Measurements from ENCODE around the gene EXOC4.

EXOC4 gene

DNA sequence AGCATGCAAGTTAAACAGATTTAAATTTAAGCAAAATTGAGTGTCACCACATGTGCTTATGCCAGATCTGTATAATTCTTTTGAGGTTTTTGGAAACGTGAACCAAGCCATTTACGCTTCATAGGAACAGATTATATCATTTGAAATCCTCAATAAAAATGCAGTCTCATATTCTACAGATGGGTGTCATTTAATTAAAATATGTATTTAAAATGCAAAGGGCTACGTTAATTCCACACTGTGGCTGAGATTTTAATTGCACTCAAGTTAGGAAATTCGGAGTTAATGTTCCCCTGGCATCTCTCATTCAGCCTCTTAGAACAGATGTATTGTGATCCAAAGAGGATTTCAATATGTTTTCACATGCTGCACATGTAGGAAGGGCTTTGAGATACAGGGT is 709.8 kb downstream of the EXOC4 start:
- H3K27ac ChIP-seq (ENCODE audit: low read depth, low read length) = no peak overlapping the region
- H3K9ac ChIP-seq (ENCODE audit: low read length) = no peak overlapping the region
- H3K9me3 ChIP-seq (ENCODE audit: low read length) = no peaks in the 10 kb centered on the region
- H3K27me3 ChIP-seq (ENCODE audit: control insufficient read depth in 1 of 2, insufficient read depth in 2 of 2, low read length in 2 of 2) = no peaks in the 10 kb centered on the region
- no peak overlapping the region for H3K4me3 ChIP-seq (ENCODE audit: low read depth in 1 of 2, low read length in 2 of 2)
- no peaks in the 10 kb centered on the region for H3K4me1 ChIP-seq (ENCODE audit: insufficient read depth, low read length)
- no peaks in the 10 kb centered on the region for H3K36me3 ChIP-seq (ENCODE audit: insufficient read depth, low read length)

DNA sequence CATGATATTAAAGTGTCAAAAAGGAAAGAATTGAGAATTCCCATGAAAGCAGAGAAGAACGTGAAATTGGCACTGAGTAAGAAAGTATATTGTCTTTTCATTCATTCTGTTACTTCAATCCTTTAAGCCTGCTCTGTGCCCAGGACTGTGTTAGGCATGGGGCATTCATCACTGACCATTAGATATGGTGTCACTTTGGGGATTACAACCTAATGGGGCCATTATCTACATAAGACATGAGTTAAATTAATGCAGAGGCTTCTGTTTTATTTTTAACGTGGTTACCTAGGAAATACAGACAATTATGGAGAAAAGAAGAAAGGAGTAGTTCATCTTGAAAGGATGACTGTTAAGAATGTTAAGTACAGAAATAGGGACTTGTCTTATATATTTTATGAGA is 710.8 kb downstream of the EXOC4 start:
- no peaks in the 10 kb centered on the region for H3K27me3 ChIP-seq (ENCODE audit: control insufficient read depth in 1 of 2, insufficient read depth in 2 of 2, low read length in 2 of 2)
- H3K4me1 ChIP-seq (ENCODE audit: insufficient read depth, low read length) = no peaks in the 10 kb centered on the region
- H3K27ac ChIP-seq (ENCODE audit: low read depth, low read length) = no peak overlapping the region
- no peaks in the 10 kb centered on the region for H3K36me3 ChIP-seq (ENCODE audit: insufficient read depth, low read length)
- no peaks in the 10 kb centered on the region for H3K9me3 ChIP-seq (ENCODE audit: low read length)
- no peak overlapping the region for H3K9ac ChIP-seq (ENCODE audit: low read length)
- H3K4me3 ChIP-seq (ENCODE audit: low read depth in 1 of 2, low read length in 2 of 2) = no peak overlapping the region

DNA sequence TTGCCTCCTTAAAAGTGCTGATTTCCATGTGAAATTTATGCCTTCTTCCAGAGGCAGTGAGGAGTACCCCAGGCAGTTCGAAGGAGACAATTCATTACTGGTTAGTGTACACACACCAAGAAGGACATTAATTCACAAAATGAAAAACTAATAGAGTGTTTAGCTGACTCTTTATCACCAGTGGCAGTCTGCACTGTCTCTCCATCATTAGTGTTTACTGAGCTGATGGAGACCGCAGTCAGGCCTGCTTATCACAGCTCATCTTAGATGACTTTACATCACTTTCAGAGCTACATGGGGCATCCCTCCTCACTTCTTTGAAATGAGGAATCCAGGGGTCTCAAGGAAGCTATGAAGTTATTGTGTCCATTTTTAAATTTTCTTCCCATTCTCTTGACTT is 718.7 kb downstream of the EXOC4 start:
- H3K36me3 ChIP-seq (ENCODE audit: insufficient read depth, low read length) = no peaks in the 10 kb centered on the region
- no peak overlapping the region for H3K4me3 ChIP-seq (ENCODE audit: low read depth in 1 of 2, low read length in 2 of 2)
- H3K9ac ChIP-seq (ENCODE audit: low read length) = no peak overlapping the region
- no peaks in the 10 kb centered on the region for H3K4me1 ChIP-seq (ENCODE audit: insufficient read depth, low read length)
- no peaks in the 10 kb centered on the region for H3K27me3 ChIP-seq (ENCODE audit: control insufficient read depth in 1 of 2, insufficient read depth in 2 of 2, low read length in 2 of 2)
- H3K27ac ChIP-seq (ENCODE audit: low read depth, low read length) = no peak overlapping the region
- H3K9me3 ChIP-seq (ENCODE audit: low read length) = no peaks in the 10 kb centered on the region

DNA sequence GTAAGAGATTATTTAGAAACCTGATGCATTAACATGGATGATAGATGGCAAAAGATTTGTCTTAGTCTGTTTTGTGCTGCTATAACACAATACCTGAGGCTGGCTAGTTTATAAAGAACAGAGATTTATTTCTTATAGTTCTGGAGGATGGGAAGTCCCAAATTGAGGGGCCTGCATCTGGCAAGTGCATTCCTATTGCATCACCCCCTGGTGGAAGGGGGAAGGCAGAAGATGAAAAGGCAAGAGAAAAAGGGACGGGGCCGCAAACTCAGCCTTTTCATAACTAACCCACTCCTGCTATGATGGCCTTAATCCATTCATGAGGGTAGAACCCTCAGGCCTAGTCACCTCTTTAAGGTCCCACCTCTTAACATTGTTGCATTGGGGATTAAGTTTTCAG is 720.8 kb downstream of the EXOC4 start:
- Histone ChIP-seq H3K9ac (ENCODE audit: low read length) (no peak overlapping the region), H3K9me3 (ENCODE audit: low read length) (no peaks in the 10 kb centered on the region), H3K27me3 (ENCODE audit: control insufficient read depth in 1 of 2, insufficient read depth in 2 of 2, low read length in 2 of 2) (no peaks in the 10 kb centered on the region), H3K4me3 (ENCODE audit: low read depth in 1 of 2, low read length in 2 of 2) (no peak overlapping the region), H3K36me3 (ENCODE audit: insufficient read depth, low read length) (no peaks in the 10 kb centered on the region), H3K4me1 (ENCODE audit: insufficient read depth, low read length) (no peaks in the 10 kb centered on the region), H3K27ac (ENCODE audit: low read depth, low read length) (no peak overlapping the region)

DNA sequence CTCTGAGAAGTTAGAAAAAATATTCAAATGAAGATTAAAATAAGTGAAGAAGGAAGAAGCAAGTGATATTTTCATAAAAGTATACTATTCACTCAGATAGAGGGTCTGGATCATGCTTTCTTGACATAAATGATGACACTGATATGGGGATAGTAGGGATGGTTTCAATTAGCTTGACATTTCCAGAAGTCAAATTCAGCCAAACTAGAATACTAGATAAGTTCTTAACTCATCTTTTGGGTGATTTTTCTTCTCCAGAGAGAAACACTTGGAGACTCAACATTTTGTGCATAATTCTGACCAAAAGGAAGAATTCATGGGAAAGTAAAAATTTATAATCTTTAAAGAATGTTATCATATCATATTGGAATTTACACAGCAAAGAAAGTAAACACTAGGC is 722.3 kb downstream of the EXOC4 start:
- no peaks in the 10 kb centered on the region for H3K9me3 ChIP-seq (ENCODE audit: low read length)
- H3K9ac ChIP-seq (ENCODE audit: low read length) = no peak overlapping the region
- no peaks in the 10 kb centered on the region for H3K27me3 ChIP-seq (ENCODE audit: control insufficient read depth in 1 of 2, insufficient read depth in 2 of 2, low read length in 2 of 2)
- H3K27ac ChIP-seq (ENCODE audit: low read depth, low read length) = no peak overlapping the region
- no peaks in the 10 kb centered on the region for H3K4me1 ChIP-seq (ENCODE audit: insufficient read depth, low read length)
- no peak overlapping the region for H3K4me3 ChIP-seq (ENCODE audit: low read depth in 1 of 2, low read length in 2 of 2)
- H3K36me3 ChIP-seq (ENCODE audit: insufficient read depth, low read length) = no peaks in the 10 kb centered on the region

DNA sequence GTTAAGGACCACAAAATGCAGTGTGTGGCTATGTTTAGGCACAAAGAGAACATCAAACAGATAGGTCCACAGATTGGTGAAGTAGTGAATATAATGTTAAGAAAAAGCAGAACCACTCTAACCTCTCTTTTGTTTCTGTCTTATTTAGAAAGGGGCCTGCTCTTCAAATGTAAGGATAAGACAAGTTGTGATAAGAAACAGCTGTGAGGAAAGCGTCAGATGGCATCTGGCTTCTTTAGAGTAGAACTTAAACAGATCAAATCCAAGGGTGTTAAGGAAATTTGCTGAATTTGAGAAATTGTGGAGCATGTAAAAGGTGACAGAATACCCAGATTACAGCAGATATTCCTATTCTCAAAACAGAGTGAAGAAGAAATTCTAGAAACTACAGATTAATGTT is 723.3 kb downstream of the EXOC4 start:
- no peak overlapping the region for H3K9ac ChIP-seq (ENCODE audit: low read length)
- no peak overlapping the region for H3K27ac ChIP-seq (ENCODE audit: low read depth, low read length)
- no peaks in the 10 kb centered on the region for H3K4me1 ChIP-seq (ENCODE audit: insufficient read depth, low read length)

DNA sequence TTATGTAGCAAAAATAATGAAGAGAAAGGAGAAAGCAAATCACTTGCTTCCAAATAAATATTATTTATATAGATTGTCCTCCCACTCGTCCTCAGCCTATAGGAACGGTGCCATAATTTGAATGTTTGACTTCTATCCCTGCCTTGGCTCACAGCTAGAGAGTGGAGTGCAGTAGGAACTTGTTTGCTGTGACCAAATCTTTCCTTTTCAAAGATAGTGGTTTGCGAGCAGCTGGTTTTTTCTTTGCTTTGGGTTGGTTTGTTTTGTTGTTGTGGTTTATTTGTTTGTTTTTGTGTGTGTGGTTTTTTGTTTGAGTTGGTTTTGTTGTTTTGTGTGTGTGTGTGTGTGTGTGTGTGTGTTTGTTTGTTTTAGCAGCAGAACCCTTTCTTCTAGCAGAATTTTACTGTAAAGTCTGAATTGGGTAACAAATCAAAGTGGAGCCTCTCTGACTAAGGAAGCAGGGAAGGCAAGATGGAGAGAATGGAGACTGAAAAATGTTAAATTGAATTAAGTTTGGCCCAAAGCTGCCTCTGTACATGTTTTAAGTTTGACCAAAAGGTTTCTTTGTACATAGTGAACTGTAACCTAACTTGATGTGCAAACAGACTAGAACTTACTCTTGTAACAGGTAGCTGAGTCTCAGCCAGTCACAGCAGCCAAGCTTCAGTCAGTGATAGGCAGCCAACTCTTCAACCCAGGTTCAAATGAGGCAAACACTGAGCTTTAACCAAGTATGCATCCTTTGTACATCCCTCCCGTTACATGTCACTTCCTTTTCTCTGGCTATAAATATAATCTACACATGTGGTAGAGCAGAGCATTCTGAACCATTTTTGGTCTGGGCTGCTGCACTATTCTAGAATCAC is 724.8 kb downstream of the EXOC4 start:
- no peaks in the 10 kb centered on the region for H3K27me3 ChIP-seq (ENCODE audit: control insufficient read depth in 1 of 2, insufficient read depth in 2 of 2, low read length in 2 of 2)
- H3K4me1 ChIP-seq (ENCODE audit: insufficient read depth, low read length) = no peaks in the 10 kb centered on the region
- no peak overlapping the region for H3K4me3 ChIP-seq (ENCODE audit: low read depth in 1 of 2, low read length in 2 of 2)
- no peak overlapping the region for H3K27ac ChIP-seq (ENCODE audit: low read depth, low read length)
- no peaks in the 10 kb centered on the region for H3K9me3 ChIP-seq (ENCODE audit: low read length)
- H3K9ac ChIP-seq (ENCODE audit: low read length) = no peak overlapping the region
- H3K36me3 ChIP-seq (ENCODE audit: insufficient read depth, low read length) = no peaks in the 10 kb centered on the region

More for the DNA sequence above, 723.3 kb downstream of the EXOC4 start:
- Histone ChIP-seq H3K27me3 (ENCODE audit: control insufficient read depth in 1 of 2, insufficient read depth in 2 of 2, low read length in 2 of 2) (no peaks in the 10 kb centered on the region), H3K9me3 (ENCODE audit: low read length) (no peaks in the 10 kb centered on the region), H3K36me3 (ENCODE audit: insufficient read depth, low read length) (no peaks in the 10 kb centered on the region), H3K4me3 (ENCODE audit: low read depth in 1 of 2, low read length in 2 of 2) (no peak overlapping the region)

DNA sequence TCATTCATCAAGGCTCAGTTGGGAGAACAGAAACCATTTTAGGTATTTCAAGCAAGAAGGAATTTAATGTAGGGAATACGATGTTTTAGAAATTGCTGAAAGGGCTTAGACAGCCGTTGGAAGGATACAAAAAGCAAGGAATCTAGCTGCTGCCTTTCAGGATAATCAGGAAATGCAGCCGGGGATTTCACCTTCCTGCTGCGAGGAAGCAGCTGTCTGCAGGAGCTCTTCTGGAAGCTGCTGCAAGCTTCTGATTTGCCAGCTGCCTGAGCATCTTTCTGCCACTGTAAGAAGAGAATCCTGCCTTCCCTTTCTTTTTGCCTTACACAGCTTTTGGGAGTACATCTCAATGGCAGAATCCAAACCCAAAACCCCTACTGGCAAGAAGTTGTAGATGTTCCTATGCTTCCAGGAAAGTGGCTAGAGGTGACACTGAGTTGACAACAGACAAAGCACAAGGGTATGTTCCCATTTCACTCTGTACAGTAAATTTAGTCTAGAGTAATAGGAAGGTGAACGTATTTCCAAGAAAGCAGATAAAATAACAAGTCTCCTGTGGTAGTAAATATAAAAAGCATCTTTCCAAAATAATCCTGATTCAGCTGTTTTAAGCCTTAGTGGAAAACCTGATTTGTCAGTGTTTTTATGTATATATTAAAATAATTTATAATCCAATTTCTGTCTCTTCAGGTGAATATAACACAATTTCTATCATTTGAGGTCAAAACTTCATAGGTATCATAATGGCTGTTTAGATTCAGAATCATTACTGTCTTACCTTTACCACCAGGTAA is 725.8 kb downstream of the EXOC4 start:
- Histone ChIP-seq H3K4me1 (ENCODE audit: insufficient read depth, low read length) (no peaks in the 10 kb centered on the region), H3K36me3 (ENCODE audit: insufficient read depth, low read length) (no peaks in the 10 kb centered on the region), H3K27ac (ENCODE audit: low read depth, low read length) (no peak overlapping the region), H3K4me3 (ENCODE audit: low read depth in 1 of 2, low read length in 2 of 2) (no peak overlapping the region), H3K9me3 (ENCODE audit: low read length) (no peaks in the 10 kb centered on the region), H3K27me3 (ENCODE audit: control insufficient read depth in 1 of 2, insufficient read depth in 2 of 2, low read length in 2 of 2) (no peaks in the 10 kb centered on the region), H3K9ac (ENCODE audit: low read length) (no peak overlapping the region)

DNA sequence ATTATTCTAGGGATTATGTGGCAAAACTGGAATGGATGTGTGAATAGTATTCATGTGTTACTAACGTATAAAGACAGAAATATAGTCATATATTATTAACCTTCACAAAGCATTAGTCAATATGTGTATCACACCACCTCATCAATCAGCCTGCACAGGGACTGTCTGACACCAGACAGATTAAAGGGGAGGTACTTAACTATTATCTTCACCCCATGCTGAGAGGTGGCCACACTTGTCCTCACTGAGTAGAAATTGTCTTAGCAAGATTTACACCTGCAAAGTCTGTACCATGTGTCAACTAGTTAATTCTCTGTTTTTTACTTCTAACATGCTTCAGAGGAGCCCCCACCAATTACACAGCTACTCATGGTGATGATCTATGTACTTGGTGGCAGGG is 727.9 kb downstream of the EXOC4 start:
- no peak overlapping the region for H3K27ac ChIP-seq (ENCODE audit: low read depth, low read length)
- H3K4me1 ChIP-seq (ENCODE audit: insufficient read depth, low read length) = no peaks in the 10 kb centered on the region
- no peaks in the 10 kb centered on the region for H3K9me3 ChIP-seq (ENCODE audit: low read length)
- H3K4me3 ChIP-seq (ENCODE audit: low read depth in 1 of 2, low read length in 2 of 2) = no peak overlapping the region
- no peaks in the 10 kb centered on the region for H3K27me3 ChIP-seq (ENCODE audit: control insufficient read depth in 1 of 2, insufficient read depth in 2 of 2, low read length in 2 of 2)
- no peaks in the 10 kb centered on the region for H3K36me3 ChIP-seq (ENCODE audit: insufficient read depth, low read length)
- H3K9ac ChIP-seq (ENCODE audit: low read length) = no peak overlapping the region

DNA sequence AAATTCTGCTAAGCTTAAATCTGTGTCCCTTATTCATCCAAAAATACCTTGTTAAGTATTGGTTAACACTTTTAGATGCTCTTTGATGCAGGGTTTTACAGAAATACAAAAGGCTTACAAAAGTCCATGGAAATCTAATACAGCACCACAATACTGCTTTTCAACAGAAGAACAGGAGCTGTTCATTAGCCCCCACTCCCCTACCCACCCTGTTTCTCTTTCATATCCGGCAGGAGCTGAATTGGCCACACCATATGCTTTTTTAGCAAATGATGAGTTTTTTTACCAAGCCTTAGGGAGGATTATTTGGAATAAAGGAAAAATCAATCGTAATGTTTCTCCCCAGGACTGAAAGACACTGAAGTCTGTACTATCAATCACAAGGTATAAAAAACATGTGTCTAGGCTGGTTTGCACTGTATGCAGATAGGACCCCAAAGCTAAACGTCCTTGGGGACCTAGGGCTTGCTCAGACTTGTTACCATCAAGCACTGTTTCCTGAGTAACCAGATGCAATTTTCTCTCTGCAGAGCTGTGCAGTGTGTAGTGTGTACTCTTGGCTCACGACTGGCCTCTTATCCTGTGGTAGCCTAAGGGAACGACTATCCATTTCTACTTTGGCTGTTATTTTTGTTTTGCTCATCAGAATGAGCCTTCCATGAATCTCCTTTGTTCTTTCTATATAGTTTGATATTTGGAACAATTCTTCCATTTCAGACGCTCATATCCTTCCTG is 731.0 kb downstream of the EXOC4 start:
- Histone ChIP-seq H3K9ac (ENCODE audit: low read length) (no peak overlapping the region), H3K9me3 (ENCODE audit: low read length) (no peaks in the 10 kb centered on the region), H3K4me3 (ENCODE audit: low read depth in 1 of 2, low read length in 2 of 2) (no peak overlapping the region), H3K36me3 (ENCODE audit: insufficient read depth, low read length) (no peaks in the 10 kb centered on the region), H3K27me3 (ENCODE audit: control insufficient read depth in 1 of 2, insufficient read depth in 2 of 2, low read length in 2 of 2) (no peaks in the 10 kb centered on the region), H3K27ac (ENCODE audit: low read depth, low read length) (no peak overlapping the region), H3K4me1 (ENCODE audit: insufficient read depth, low read length) (no peaks in the 10 kb centered on the region)

DNA sequence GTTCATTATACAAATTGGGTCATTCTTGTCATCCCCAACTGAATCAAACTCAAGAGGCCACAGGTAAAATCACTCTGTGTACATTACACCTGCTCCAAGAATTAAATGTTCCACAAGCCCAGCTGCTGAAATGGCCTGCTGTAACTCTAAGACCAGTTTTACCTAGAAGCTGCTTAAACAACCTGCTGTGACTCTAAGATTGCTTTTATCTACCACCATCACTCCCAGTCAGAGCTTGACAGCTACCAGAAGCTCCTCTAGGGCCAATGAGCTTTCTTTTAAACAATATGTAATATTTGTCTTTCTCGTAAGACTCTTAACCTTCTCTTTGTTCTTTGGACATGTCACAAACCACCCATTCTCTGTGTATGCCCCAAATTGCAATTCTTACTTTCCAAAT is 732.4 kb downstream of the EXOC4 start:
- Histone ChIP-seq H3K36me3 (ENCODE audit: insufficient read depth, low read length) (no peaks in the 10 kb centered on the region), H3K27me3 (ENCODE audit: control insufficient read depth in 1 of 2, insufficient read depth in 2 of 2, low read length in 2 of 2) (no peaks in the 10 kb centered on the region), H3K4me1 (ENCODE audit: insufficient read depth, low read length) (no peaks in the 10 kb centered on the region), H3K4me3 (ENCODE audit: low read depth in 1 of 2, low read length in 2 of 2) (no peak overlapping the region), H3K9ac (ENCODE audit: low read length) (no peak overlapping the region), H3K9me3 (ENCODE audit: low read length) (no peaks in the 10 kb centered on the region), H3K27ac (ENCODE audit: low read depth, low read length) (no peak overlapping the region)

Data from muscle layer of colon (tissue), 2 donors.